GM12875 (cell line): ENCODE data around the gene CYB5R4.

Source experiments
- H3K4me3 ChIP-seq: one replicate; pipeline ENCODE4 v1.5.1; 2011; ENCODE audit warnings: low read depth, low read length, control low read depth
- TF ChIP-seq, protein P1 (sequence below): IDR thresholded peaks from 2 replicates; pipeline ENCODE4 v1.5.1; 2011; ENCODE audit warnings: low read depth, mild to moderate bottlenecking, control low read depth, inconsistent platforms, low read length, moderate library complexity, borderline replicate concordance; ENCODE audit not compliant: insufficient read depth

CYB5R4 gene

DNA sequence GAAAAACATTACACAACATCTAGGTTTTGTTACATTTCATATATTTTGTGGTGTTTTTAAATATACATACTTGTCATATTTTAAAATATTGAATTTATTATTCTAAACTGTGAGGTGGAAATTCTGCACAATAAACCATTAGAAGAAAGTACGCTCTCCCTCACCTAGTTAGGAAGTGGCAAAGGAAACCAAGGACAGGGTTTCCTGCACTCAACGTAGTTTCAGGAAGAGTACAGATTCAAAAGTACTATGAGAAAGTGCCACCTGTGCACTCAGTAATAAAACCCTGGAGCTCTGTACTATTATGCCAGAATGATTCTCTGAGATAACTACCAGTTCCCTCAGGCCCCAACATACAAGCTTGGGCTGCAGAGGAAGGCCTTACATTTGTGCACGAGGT is 119.5 kb downstream of the CYB5R4 start:
- TF ChIP-seq, protein P1, sequence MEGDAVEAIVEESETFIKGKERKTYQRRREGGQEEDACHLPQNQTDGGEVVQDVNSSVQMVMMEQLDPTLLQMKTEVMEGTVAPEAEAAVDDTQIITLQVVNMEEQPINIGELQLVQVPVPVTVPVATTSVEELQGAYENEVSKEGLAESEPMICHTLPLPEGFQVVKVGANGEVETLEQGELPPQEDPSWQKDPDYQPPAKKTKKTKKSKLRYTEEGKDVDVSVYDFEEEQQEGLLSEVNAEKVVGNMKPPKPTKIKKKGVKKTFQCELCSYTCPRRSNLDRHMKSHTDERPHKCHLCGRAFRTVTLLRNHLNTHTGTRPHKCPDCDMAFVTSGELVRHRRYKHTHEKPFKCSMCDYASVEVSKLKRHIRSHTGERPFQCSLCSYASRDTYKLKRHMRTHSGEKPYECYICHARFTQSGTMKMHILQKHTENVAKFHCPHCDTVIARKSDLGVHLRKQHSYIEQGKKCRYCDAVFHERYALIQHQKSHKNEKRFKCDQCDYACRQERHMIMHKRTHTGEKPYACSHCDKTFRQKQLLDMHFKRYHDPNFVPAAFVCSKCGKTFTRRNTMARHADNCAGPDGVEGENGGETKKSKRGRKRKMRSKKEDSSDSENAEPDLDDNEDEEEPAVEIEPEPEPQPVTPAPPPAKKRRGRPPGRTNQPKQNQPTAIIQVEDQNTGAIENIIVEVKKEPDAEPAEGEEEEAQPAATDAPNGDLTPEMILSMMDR: no peak
- H3K4me3 ChIP-seq: no peak overlapping the region

DNA sequence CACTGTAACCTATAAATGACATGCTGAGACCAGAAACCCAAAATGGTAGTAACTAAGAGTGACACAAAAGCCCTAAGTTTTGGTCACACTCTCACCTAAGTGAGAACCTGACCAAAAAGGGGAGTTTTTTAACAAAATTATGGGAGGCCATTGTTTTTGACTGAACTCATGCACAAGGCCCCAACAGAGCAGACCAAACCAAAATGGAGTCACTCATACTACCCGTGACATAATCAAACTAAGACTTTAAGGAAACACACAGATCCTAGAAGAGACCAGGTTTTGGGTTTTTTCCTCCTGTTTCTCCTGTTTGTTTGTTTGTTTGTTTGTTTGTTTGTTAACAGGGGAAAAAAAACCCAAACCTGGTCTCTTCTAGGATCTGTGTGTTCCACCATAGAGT is 124.9 kb downstream of the CYB5R4 start:
- TF ChIP-seq, protein P1: no peak
- no peak overlapping the region for H3K4me3 ChIP-seq

DNA sequence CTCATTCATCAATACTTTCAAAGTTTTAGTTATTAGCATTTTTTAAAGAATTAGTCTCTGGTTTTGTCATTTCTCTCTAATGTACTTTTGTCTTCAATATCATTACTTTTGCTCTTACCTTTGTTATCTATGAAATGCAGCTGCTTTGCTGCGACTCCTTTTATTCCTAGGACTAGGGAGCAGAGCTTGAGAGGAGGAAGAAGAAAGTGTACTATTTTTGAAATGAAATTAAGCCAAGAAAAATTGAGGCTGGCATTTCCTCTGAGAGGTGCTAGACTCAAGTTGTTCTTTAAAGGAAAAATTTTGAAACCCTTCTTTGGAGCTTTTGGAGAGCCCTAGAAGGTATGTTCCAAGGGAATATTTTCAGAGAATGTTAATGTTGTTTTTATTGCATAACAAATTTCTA is 125.8 kb downstream of the CYB5R4 start:
- H3K4me3 ChIP-seq: no peak overlapping the region

DNA sequence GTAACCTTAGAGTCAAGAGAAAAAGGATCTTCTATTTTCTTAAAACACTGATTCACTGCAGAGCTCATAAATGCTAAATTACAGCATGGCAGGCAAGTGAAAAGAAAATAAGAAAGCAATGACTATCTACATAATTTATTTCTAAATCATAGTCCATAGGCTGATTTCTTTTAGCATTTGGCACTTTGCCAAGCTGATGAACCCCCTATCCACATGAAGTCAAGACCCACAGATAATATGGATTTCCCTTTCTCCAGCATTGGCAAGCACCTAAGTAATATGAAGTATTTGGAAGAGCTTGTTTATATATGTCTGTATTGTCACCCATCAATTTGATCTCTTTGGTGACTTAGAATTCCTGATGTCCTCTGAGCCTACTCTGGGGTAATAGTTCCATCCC is 126.2 kb downstream of the CYB5R4 start:
- TF ChIP-seq, protein P1: no peak
- no peak overlapping the region for H3K4me3 ChIP-seq

More for the DNA sequence above, 125.8 kb downstream of the CYB5R4 start:
- TF ChIP-seq, protein P1: no peak

DNA sequence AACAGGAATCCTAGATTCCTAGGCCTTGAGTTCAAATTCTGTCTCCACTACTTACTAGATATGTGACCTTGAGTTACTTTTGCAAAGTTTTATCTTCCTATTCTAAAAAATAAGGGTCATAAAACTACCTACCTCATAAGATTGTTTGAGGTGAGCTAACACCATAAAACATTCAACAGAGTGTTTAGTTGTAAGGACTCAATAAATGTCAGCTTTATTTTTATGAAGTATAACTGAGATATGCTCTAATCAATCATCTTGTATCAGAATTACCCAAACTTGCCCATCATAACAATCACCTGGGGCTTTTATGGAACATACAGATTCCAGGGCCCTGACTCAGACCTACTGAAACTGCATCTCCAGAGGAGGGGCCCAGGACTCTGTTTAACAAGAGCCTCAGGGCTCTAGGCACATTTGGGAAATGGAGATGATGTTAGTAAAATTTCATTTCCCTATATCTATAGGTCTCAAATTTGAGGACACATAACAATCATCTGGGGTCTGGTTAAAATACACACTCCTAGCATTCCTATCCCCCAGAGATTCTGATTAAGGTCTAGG is 138.6 kb downstream of the CYB5R4 start:
- TF ChIP-seq, protein P1: no peak
- no peak overlapping the region for H3K4me3 ChIP-seq

DNA sequence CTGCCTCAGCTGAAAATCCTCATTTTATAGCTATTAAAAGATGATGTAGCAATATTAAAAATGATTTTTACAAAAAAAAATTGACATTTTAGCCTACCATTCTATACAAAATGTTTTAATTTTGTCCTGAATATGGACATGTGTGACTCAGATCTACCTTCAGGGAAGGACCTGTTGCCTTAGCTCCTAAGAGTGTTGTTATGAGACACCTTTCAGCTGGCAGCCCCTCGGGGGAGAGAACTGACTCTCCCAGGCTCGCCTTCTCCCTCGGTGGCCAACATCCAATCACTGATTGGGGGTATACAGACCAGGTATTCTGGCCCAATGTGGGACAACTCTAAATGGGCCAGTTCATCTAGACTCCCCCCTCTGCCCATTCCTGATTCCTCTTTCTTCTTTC is 141.6 kb downstream of the CYB5R4 start:
- H3K4me3 ChIP-seq: no peak overlapping the region
- TF ChIP-seq, protein P1: no peak

DNA sequence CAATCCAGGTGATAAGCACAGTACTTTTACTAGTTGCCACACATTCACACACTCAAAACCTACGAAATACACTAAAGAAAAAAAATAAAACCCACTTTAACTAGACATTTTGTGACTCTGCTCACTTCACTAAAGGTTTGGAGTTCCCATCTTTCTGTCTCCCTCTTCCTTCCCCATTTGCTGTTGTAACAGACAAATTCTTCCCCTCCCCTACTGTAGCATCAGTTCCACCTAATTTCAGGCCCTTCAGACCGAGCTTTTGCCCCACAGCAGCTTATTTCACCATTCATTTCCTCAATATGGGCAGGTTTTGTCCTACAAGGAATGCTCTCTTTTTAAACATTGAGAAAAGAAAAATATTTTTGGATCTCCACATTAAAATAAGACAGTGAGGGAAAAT is 142.7 kb downstream of the CYB5R4 start:
- TF ChIP-seq, protein P1: no peak

More for the DNA sequence above, 142.7 kb downstream of the CYB5R4 start:
- H3K4me3 ChIP-seq: no peak overlapping the region
